DND-41 (cell line): Measurements from ENCODE around the gene KCNJ11.
A peak's percentile ranks its signal among the peaks of the same experiment; 100 is the strongest.

Experiments
- ATAC-seq: fragments of 200-7000 bp; cut with Tn5 transposase; 3 replicates; pipeline ENCODE4 v1.9.1; 2021; ENCODE audit warnings: low read depth; ENCODE audit not compliant: insufficient read depth
- DNase-seq: peaks from one replicate; pipeline ENCODE4 v3.0.0-alpha.2; 2020
- H2AFZ ChIP-seq: 2 replicates; pipeline ENCODE4 v1.6.0; 2012; ENCODE audit warnings: low read depth, low read length
- H3K27ac ChIP-seq: 2 replicates; pipeline ENCODE4 v1.5.1; 2012; ENCODE audit warnings: low read length, inconsistent platforms
- H3K27me3 ChIP-seq: fragments of 200-600 bp; sonication (generic); 2 replicates; pipeline ENCODE4 v1.6.0; 2012; ENCODE audit warnings: low read length, mild to moderate bottlenecking, inconsistent platforms; ENCODE audit not compliant: insufficient read depth, poor library complexity
- H3K36me3 ChIP-seq: 2 replicates; pipeline ENCODE4 v1.5.1; 2012; ENCODE audit warnings: low read length, inconsistent platforms; ENCODE audit not compliant: insufficient read depth
- H3K4me1 ChIP-seq: 2 replicates; pipeline ENCODE4 v1.5.1; 2012; ENCODE audit warnings: mild to moderate bottlenecking, low read length; ENCODE audit not compliant: insufficient read depth
- H3K4me2 ChIP-seq: 2 replicates; pipeline ENCODE4 v1.6.0; 2012; ENCODE audit warnings: mild to moderate bottlenecking, moderate library complexity, low read length, inconsistent platforms; ENCODE audit not compliant: insufficient read depth
- H3K4me3 ChIP-seq, 2 experiments: fragments of 200-600 bp in 1 of 2; shearing (Covaris generic) in 1 of 2; 2 replicates each; pipeline ENCODE4 v1.5.1; 2012 to 2016; ENCODE audit warnings: inconsistent platforms in 2 of 2, low read length in 2 of 2, mild to moderate bottlenecking in 2 of 2, low read depth in 1 of 2, moderate library complexity in 1 of 2
- H3K79me2 ChIP-seq: 2 replicates; pipeline ENCODE4 v1.6.0; 2012; ENCODE audit warnings: low read length, inconsistent platforms; ENCODE audit not compliant: insufficient read depth
- H3K9ac ChIP-seq: 2 replicates; pipeline ENCODE4 v1.6.0; 2012; ENCODE audit warnings: low read depth, mild to moderate bottlenecking, inconsistent platforms, low read length, moderate library complexity
- H3K9me3 ChIP-seq: 2 replicates; pipeline ENCODE4 v1.5.1; 2012; ENCODE audit warnings: low read length, moderate library complexity, mild to moderate bottlenecking, inconsistent platforms; ENCODE audit not compliant: insufficient read depth, severe bottlenecking
- H4K20me1 ChIP-seq: 2 replicates; pipeline ENCODE4 v1.6.0; 2012; ENCODE audit warnings: low read length; ENCODE audit not compliant: insufficient read depth
- CTCF ChIP-seq: IDR thresholded peaks from 2 replicates; pipeline ENCODE4 v1.5.1; 2012; ENCODE audit warnings: borderline replicate concordance, low read length, moderate library complexity, mild to moderate bottlenecking; ENCODE audit not compliant: poor library complexity, severe bottlenecking; ENCODE audit errors: extremely low read depth
- EZH2 ChIP-seq: IDR thresholded peaks from 3 replicates; pipeline ENCODE4 v1.6.1; 2012; ENCODE audit warnings: borderline replicate concordance, low read depth, mild to moderate bottlenecking, moderate library complexity, low read length, inconsistent platforms; ENCODE audit not compliant: severe bottlenecking

The KCNJ11 gene

GRCh38 chr11:17384002-17384511, 4.4 kb downstream of the KCNJ11 start:
- Histone ChIP-seq H2AFZ (no peak overlapping the region), H4K20me1 (peaks cover 38% of the 10 kb centered on the region), H3K9ac (peak overlapping the region; percentile 77), H3K36me3 (peaks cover 70% of the 10 kb centered on the region), H3K9me3 (peaks cover 5% of the 10 kb centered on the region), H3K27ac (peak overlapping the region; percentile 74), H3K27me3 (no peaks in the 10 kb centered on the region), H3K4me2 (peak overlapping the region; percentile 83), H3K79me2 (peaks cover 55% of the 10 kb centered on the region), H3K4me3 (peak overlapping the region in 1 of 2 experiments; percentile 67; a peak in 2 of 4 replicates), H3K4me1 (peaks cover 55% of the 10 kb centered on the region)
- peak; percentile 96 for TF ChIP-seq CTCF
- no peak for TF ChIP-seq EZH2
- peak; percentile 84 for DNase-seq
- peak; percentile 70 for ATAC-seq

- Histone ChIP-seq H3K27ac (no peak overlapping the region), H3K4me1 (peaks cover 51% of the 10 kb centered on the region), H3K4me2 (peak overlapping the region; percentile 83; the same call in 1 of the 2 replicates), H3K9ac (no peak overlapping the region), H3K36me3 (peaks cover 76% of the 10 kb centered on the region), H3K27me3 (no peaks in the 10 kb centered on the region), H4K20me1 (peaks cover 38% of the 10 kb centered on the region), H3K9me3 (peaks cover 10% of the 10 kb centered on the region), H3K4me3 (no peak overlapping the region), H3K79me2 (peaks cover 51% of the 10 kb centered on the region), H2AFZ (no peak overlapping the region)
- DNase-seq (no peak), ATAC-seq (no peak)
- TF ChIP-seq CTCF (no peak), EZH2 (no peak)
Measured at GRCh38 chr11:17383461-17383860, 5.0 kb downstream of the KCNJ11 start.

GRCh38 chr11:17382046-17382728, 6.3 kb downstream of the KCNJ11 start:
- H3K79me2 ChIP-seq: peaks cover 39% of the 10 kb centered on the region
- H2AFZ ChIP-seq: no peak overlapping the region
- no peak overlapping the region for H3K4me2 ChIP-seq
- DNase-seq (no peak), ATAC-seq (no peak)
- peaks cover 39% of the 10 kb centered on the region for H3K4me1 ChIP-seq
- H4K20me1 ChIP-seq: peaks cover 38% of the 10 kb centered on the region
- peaks cover 14% of the 10 kb centered on the region for H3K9me3 ChIP-seq
- H3K9ac ChIP-seq: no peak overlapping the region
- no peak overlapping the region for H3K4me3 ChIP-seq
- H3K27ac ChIP-seq: no peak overlapping the region
- H3K36me3 ChIP-seq: peaks cover 80% of the 10 kb centered on the region
- no peaks in the 10 kb centered on the region for H3K27me3 ChIP-seq
- no peak for TF ChIP-seq CTCF
- no peak for TF ChIP-seq EZH2
